A673 (cell line): ENCODE data around the gene DDX20.

ENCODE experiments used
- EZH2 ChIP-seq: fragments of 200-600 bp; sonication (generic); IDR thresholded peaks from 2 replicates; pipeline ENCODE4 v1.6.1; 2017; ENCODE audit warnings: borderline replicate concordance, low read depth, mild to moderate bottlenecking, mixed read lengths, antibody characterized with exemption, low read length; ENCODE audit not compliant: poor library complexity, severe bottlenecking
- TF ChIP-seq, protein P1 (sequence below): fragments of 300-800, 200-600 bp; sonication (generic); conservative IDR thresholded peaks from 2 replicates; pipeline ENCODE4 v1.5.1; 2017; ENCODE audit warnings: low read depth, mild to moderate bottlenecking, antibody characterized with exemption, low read length, moderate library complexity, mixed read lengths

DNA sequence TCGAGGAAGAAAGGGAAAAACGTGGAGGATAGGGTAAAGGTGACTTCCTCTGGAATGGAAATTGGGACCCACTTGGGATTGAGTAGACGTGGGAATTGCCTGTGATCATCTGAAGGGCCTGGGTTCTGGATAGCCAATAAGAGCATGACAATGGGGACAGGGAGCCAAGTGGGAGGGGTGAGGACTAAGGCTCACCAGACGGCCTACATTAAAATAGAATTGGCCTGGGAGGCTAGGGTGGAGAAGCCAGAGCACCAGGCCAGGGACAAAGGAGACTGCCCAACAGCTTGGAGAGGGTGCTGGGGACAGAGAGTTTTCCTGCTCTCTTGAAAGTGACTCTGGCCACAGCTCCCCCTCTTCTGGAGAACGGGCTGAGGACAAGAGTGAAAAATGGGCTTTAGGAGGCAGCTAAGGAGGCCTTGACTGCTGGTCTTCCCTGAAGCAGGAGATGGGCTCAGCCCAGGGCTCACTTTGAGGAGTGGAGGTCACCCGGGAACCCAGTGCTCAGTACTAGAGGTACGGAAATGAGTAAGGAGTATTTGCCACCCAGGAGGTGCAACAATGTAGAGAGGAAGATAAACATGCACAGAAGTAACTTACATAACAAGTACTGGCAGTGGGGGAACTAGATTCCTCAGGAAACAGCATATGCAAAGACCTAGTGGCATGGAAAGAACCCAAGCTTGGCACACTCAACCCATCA is 35.3 kb upstream of the DDX20 start:
- TF ChIP-seq, protein P1, sequence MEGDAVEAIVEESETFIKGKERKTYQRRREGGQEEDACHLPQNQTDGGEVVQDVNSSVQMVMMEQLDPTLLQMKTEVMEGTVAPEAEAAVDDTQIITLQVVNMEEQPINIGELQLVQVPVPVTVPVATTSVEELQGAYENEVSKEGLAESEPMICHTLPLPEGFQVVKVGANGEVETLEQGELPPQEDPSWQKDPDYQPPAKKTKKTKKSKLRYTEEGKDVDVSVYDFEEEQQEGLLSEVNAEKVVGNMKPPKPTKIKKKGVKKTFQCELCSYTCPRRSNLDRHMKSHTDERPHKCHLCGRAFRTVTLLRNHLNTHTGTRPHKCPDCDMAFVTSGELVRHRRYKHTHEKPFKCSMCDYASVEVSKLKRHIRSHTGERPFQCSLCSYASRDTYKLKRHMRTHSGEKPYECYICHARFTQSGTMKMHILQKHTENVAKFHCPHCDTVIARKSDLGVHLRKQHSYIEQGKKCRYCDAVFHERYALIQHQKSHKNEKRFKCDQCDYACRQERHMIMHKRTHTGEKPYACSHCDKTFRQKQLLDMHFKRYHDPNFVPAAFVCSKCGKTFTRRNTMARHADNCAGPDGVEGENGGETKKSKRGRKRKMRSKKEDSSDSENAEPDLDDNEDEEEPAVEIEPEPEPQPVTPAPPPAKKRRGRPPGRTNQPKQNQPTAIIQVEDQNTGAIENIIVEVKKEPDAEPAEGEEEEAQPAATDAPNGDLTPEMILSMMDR: no peak
- TF ChIP-seq EZH2: no peak
